Caco-2 (cell line): ENCODE data around the gene NOL3. TPM values are rescaled to one million over a fixed set of nuclear protein-coding genes. Genes with fewer than 3 reads are reported as not detected.

Experiments
- BruUV-seq: library from RNA; stranded (reverse); fragments of 400-500 nt; replicated peaks from 2 replicates; lab custom pipeline; 2021; lab: Mats Ljungman, UMichigan
- CTCF ChIA-PET: fragments of 300-600 bp; sonication (Branson Sonifier 250); formaldehyde crosslinking; loops from one replicate; lab custom pipeline; 2022; ENCODE audit warnings: antibody characterized with exemption; lab: Charles Lee
- POLR2A ChIA-PET: fragments of 300-600 bp; sonication (Branson Sonifier 250); formaldehyde crosslinking; loops from one replicate; lab custom pipeline; 2022; ENCODE audit warnings: antibody characterized with exemption; lab: Charles Lee
- DNase-seq, 2 experiments: peaks; one replicate each; pipeline versions ENCODE4 v3.0.0 to v3.0.0-alpha.2; 2020 to 2022
- H3K27me3 ChIP-seq: replicated peaks from 2 replicates; pipeline ENCODE4 v1.6.0; 2011; ENCODE audit warnings: low read length; ENCODE audit not compliant: control insufficient read depth, insufficient read depth
- H3K36me3 ChIP-seq: 2 replicates; pipeline ENCODE4 v1.5.1; 2011; ENCODE audit warnings: low read length; ENCODE audit not compliant: control insufficient read depth, insufficient read depth
- H3K4me1 ChIP-seq: fragments of 250-450 bp; sonication (Bioruptor Pico); 2 replicates; pipeline ENCODE4 v1.5.1; 2020; ENCODE audit warnings: mild to moderate bottlenecking
- H3K4me3 ChIP-seq: 2 replicates; pipeline ENCODE4 v1.5.1; 2011; ENCODE audit warnings: low read depth, mild to moderate bottlenecking, control low read depth, low read length
- H3K9me3 ChIP-seq: fragments of 250-450 bp; sonication (Bioruptor Pico); 2 replicates; pipeline ENCODE4 v1.5.1; 2020; ENCODE audit warnings: mild to moderate bottlenecking, moderate library complexity
- H3K27ac Mint-ChIP-seq: one replicate; pipeline ENCODE4 v1.8.0; 2022; ENCODE audit warnings: mixed read lengths; ENCODE audit not compliant: unreplicated experiment
- H3K27me3 Mint-ChIP-seq: one replicate; pipeline ENCODE4 v1.8.0; 2022; ENCODE audit warnings: mixed read lengths; ENCODE audit not compliant: insufficient read depth, unreplicated experiment
- H3K36me3 Mint-ChIP-seq: one replicate; pipeline ENCODE4 v1.8.0; 2022; ENCODE audit warnings: mild to moderate bottlenecking, mixed read lengths; ENCODE audit not compliant: insufficient read depth, unreplicated experiment
- H3K4me1 Mint-ChIP-seq: one replicate; pipeline ENCODE4 v1.8.0; 2022; ENCODE audit warnings: low read depth, mixed read lengths; ENCODE audit not compliant: unreplicated experiment
- H3K4me3 Mint-ChIP-seq: one replicate; pipeline ENCODE4 v1.8.0; 2022; ENCODE audit warnings: mild to moderate bottlenecking, moderate library complexity, mixed read lengths; ENCODE audit not compliant: unreplicated experiment
- H3K9me3 Mint-ChIP-seq: one replicate; pipeline ENCODE4 v1.8.0; 2022; ENCODE audit warnings: mixed read lengths; ENCODE audit not compliant: unreplicated experiment
- CTCF ChIP-seq, 2 experiments: fragments of 200-600 bp in 1 of 2; IDR thresholded peaks; 1 replicate in 1 of 2; 2 replicates in 1 of 2; pipeline versions ENCODE4 v1.5.1 to v1.8.0; 2011 to 2022; ENCODE audit warnings: antibody characterized with exemption in 1 of 2, control low read depth in 1 of 2, inconsistent platforms in 1 of 2, low read depth in 1 of 2, low read length in 1 of 2, mild to moderate bottlenecking in 1 of 2, moderate library complexity in 1 of 2; ENCODE audit not compliant: insufficient read depth in 1 of 2, severe bottlenecking in 1 of 2, unreplicated experiment in 1 of 2
- intact Hi-C: fragments of 100-400 bp; cut with micrococcal nuclease; formaldehyde crosslinking; loops from one replicate; pipeline ENCODE4 v1.10.0; 2022; ENCODE audit not compliant: unreplicated experiment
- total RNA-seq: library from RNA; stranded (reverse); gene quantifications from 2 replicates; pipeline ENCODE4 v1.2.3, GENCODE V29; 2022

Gene NOL3
- total RNA-seq, 1 experiment from 2014 or later: 17.4 TPM

DNA sequence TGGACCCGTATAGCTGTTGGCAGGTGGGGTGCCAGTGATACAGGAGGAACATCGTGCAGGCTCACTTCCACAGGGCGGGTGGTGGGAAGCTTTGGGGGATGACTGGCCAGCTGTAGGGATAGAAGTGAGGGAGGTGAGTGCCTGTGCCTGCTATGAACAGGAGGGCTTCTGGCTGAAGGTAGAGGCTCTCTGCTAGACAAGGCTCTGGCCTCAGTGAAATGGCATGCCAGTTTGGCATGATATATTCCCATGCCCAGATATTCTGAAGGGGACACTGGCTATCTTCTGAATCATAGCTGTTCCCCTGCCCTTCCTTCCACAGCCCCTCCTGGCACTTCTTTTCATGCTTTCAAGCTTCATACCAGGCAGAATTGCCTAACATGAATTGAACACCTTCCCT, 41.5 kb upstream of the NOL3 start:
- no peaks in the 10 kb centered on the region for H3K27me3 Mint-ChIP-seq
- no peaks in the 10 kb centered on the region for H3K4me1 Mint-ChIP-seq
- Histone ChIP-seq H3K4me3 (no peak overlapping the region), H3K4me1 (no peaks in the 10 kb centered on the region), H3K27me3 (no peaks in the 10 kb centered on the region), H3K36me3 (peaks cover 2% of the 10 kb centered on the region; the same call in 1 of the 2 replicates), H3K9me3 (no peaks in the 10 kb centered on the region)
- H3K27ac Mint-ChIP-seq: no peak overlapping the region
- peaks cover 63% of the 10 kb centered on the region for H3K36me3 Mint-ChIP-seq
- no peaks in the 10 kb centered on the region for H3K9me3 Mint-ChIP-seq
- BruUV-seq: no TSS peak
- TF ChIP-seq CTCF (IDR thresholded peaks at IDR 0.05; ENCODE audit: insufficient read depth in 1 of 2, low read depth in 1 of 2, low read length in 1 of 2, severe bottlenecking in 1 of 2, unreplicated experiment in 1 of 2): no peak
- POLR2A ChIA-PET: no interaction called here
- intact Hi-C loops: no loop called here
- CTCF ChIA-PET: no interaction called here
- H3K4me3 Mint-ChIP-seq: no peak overlapping the region
- DNase-seq: no peak

GRCh38 chr16:67129422-67129821, 40.9 kb upstream of the NOL3 start:
- no peak for DNase-seq
- Histone ChIP-seq H3K4me3 (no peak overlapping the region), H3K9me3 (no peaks in the 10 kb centered on the region), H3K4me1 (no peaks in the 10 kb centered on the region), H3K27me3 (no peaks in the 10 kb centered on the region), H3K36me3 (peaks cover 2% of the 10 kb centered on the region; the same call in 1 of the 2 replicates)
- no peaks in the 10 kb centered on the region for H3K9me3 Mint-ChIP-seq
- H3K27ac Mint-ChIP-seq: no peak overlapping the region
- BruUV-seq: no TSS peak
- POLR2A ChIA-PET: interaction anchor here (0.6 kb wide), 1 partner anchor 308 kb away, joined by 7 read pairs; no protein-coding TSS in a partner anchor
- CTCF ChIA-PET: no interaction called here
- no peaks in the 10 kb centered on the region for H3K4me1 Mint-ChIP-seq
- no peak for TF ChIP-seq CTCF (IDR thresholded peaks at IDR 0.05; ENCODE audit: insufficient read depth in 1 of 2, low read depth in 1 of 2, low read length in 1 of 2, severe bottlenecking in 1 of 2, unreplicated experiment in 1 of 2)
- H3K36me3 Mint-ChIP-seq: peaks cover 63% of the 10 kb centered on the region
- intact Hi-C loops: no loop called here
- H3K4me3 Mint-ChIP-seq: no peak overlapping the region
- H3K27me3 Mint-ChIP-seq: no peaks in the 10 kb centered on the region

DNA sequence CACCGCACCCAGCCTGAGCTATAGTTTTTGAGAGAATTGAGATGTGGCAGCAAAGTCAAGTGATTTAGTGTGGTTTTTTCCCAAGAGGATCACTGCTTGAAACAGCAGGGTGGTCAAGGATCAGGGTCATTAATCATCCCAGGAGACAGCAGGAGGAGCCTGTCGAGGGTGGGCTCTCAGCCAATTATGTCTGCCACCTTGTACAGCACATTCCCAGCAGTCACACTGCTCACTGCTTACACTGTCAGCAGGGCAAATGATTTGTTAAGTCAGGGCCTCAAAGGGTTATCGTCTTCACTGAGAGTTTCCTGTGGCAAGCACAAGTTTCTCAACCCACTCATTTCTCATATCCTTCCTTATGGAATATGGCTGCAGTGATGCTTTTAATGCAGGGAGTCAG, 32.7 kb upstream of the NOL3 start:
- Mint-ChIP-seq H3K9me3 (no peaks in the 10 kb centered on the region), H3K4me1 (no peaks in the 10 kb centered on the region), H3K27me3 (no peaks in the 10 kb centered on the region), H3K27ac (no peak overlapping the region), H3K36me3 (peaks cover 93% of the 10 kb centered on the region), H3K4me3 (no peak overlapping the region)
- ChIA-PET POLR2A (no interaction called here), CTCF (interaction anchor here (0.6 kb wide), 1 partner anchor 109 kb away, joined by 4 read pairs; no protein-coding TSS in a partner anchor)
- no peaks in the 10 kb centered on the region for H3K9me3 ChIP-seq
- intact Hi-C loops: no loop called here
- no TSS peak for BruUV-seq
- H3K36me3 ChIP-seq: peaks cover 4% of the 10 kb centered on the region
- H3K4me3 ChIP-seq: no peak overlapping the region
- TF ChIP-seq CTCF (IDR thresholded peaks at IDR 0.05; ENCODE audit: insufficient read depth in 1 of 2, low read depth in 1 of 2, low read length in 1 of 2, severe bottlenecking in 1 of 2, unreplicated experiment in 1 of 2): no peak
- no peaks in the 10 kb centered on the region for H3K27me3 ChIP-seq
- H3K4me1 ChIP-seq: no peaks in the 10 kb centered on the region
- no peak for DNase-seq
